Liver (tissue), 3 donors: Measurements from ENCODE around the gene ZBTB7A.

Source experiments
- MAX ChIP-seq: IDR thresholded peaks from 2 replicates; pipeline ENCODE4 v1.6.1; 2016; ENCODE audit warnings: antibody characterized with exemption
- RAD21 ChIP-seq, 2 donors: IDR thresholded peaks; 2 replicates each; pipeline ENCODE4 v1.6.1; 2016; ENCODE audit warnings: antibody characterized with exemption in 2 of 2, mild to moderate bottlenecking in 2 of 2
- RXRA ChIP-seq, 2 donors: IDR thresholded peaks; 2 replicates each; pipeline ENCODE4 v1.6.1; 2017 to 2018; ENCODE audit warnings: antibody characterized with exemption in 2 of 2, mild to moderate bottlenecking in 1 of 2
- TAF1 ChIP-seq: conservative IDR thresholded peaks from 2 replicates; pipeline ENCODE4 v1.6.1; 2016; ENCODE audit warnings: antibody characterized with exemption, mild to moderate bottlenecking
- TF ChIP-seq, protein P1 (sequence below): fragments of 150-350 bp; IDR thresholded peaks from 2 replicates; pipeline ENCODE4 v1.5.1; 2017; ENCODE audit warnings: improper control_type of control experiment, low read depth, low read length; ENCODE audit not compliant: missing input control
- donor health status: healthy.
- donor health status: healthy.

- TF ChIP-seq, protein P1, sequence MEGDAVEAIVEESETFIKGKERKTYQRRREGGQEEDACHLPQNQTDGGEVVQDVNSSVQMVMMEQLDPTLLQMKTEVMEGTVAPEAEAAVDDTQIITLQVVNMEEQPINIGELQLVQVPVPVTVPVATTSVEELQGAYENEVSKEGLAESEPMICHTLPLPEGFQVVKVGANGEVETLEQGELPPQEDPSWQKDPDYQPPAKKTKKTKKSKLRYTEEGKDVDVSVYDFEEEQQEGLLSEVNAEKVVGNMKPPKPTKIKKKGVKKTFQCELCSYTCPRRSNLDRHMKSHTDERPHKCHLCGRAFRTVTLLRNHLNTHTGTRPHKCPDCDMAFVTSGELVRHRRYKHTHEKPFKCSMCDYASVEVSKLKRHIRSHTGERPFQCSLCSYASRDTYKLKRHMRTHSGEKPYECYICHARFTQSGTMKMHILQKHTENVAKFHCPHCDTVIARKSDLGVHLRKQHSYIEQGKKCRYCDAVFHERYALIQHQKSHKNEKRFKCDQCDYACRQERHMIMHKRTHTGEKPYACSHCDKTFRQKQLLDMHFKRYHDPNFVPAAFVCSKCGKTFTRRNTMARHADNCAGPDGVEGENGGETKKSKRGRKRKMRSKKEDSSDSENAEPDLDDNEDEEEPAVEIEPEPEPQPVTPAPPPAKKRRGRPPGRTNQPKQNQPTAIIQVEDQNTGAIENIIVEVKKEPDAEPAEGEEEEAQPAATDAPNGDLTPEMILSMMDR: no peak
- TF ChIP-seq RAD21 (IDR thresholded peaks at IDR 0.05): no peak
- no peak for TF ChIP-seq RXRA (IDR thresholded peaks at IDR 0.05)
- no peak for TF ChIP-seq MAX
- no peak for TF ChIP-seq TAF1
These were observed 21.3 kb upstream of the ZBTB7A start for GRCh38 chr19:4087787-4088679.
